K562 (cell line): ENCODE results near the gene HLA-DPA1. TPM values are rescaled to one million over a fixed set of nuclear protein-coding genes. Genes with fewer than 3 reads are reported as not detected.
A peak's percentile ranks its signal among the peaks of the same experiment; 100 is the strongest.

Experiments
- ATF3 ChIP-seq, 2 experiments: fragments of 450-650 bp in 1 of 2; sonication (generic) in 1 of 2; formaldehyde crosslinking in 1 of 2; IDR thresholded peaks in 1 of 2; conservative IDR thresholded peaks in 1 of 2; 2 replicates each; pipeline versions ENCODE4 v1.6.1 to v1.8.1; 2016 to 2023; ENCODE audit warnings: mild to moderate bottlenecking in 2 of 2, moderate library complexity in 2 of 2, inconsistent platforms in 1 of 2, missing genetic modification reagents in 1 of 2
- ATF6 ChIP-seq: sonication (generic); formaldehyde crosslinking; IDR thresholded peaks from 2 replicates; pipeline ENCODE4 v1.4.0; 2020; ENCODE audit warnings: mild to moderate bottlenecking, missing genetic modification reagents
- CEBPB ChIP-seq: fragments of 450-650 bp; IDR thresholded peaks from 2 replicates; pipeline ENCODE4 v1.6.1; 2016; ENCODE audit warnings: missing genetic modification characterization, missing compliant biosample characterization
- CREM ChIP-seq: IDR thresholded peaks from 2 replicates; pipeline ENCODE4 v1.6.1; 2014; ENCODE audit warnings: antibody characterized with exemption, low read depth
- E2F5 ChIP-seq: sonication (generic); formaldehyde crosslinking; IDR thresholded peaks from 2 replicates; pipeline ENCODE4 v1.8.0; 2022; ENCODE audit warnings: mild to moderate bottlenecking, missing genetic modification reagents
- FOS ChIP-seq: IDR thresholded peaks from 3 replicates; pipeline ENCODE4 v1.6.1; 2011; ENCODE audit not compliant: insufficient read length; ENCODE audit errors: extremely low read depth
- GATA2 ChIP-seq: sonication (generic); formaldehyde crosslinking; IDR thresholded peaks from 2 replicates; pipeline ENCODE4 v1.4.0; 2020; ENCODE audit warnings: mild to moderate bottlenecking, missing genetic modification reagents
- HNRNPH1 ChIP-seq: fragments of 200-400 bp; formaldehyde crosslinking; optimal IDR thresholded peaks from 2 replicates; pipeline ENCODE3; 2017; ENCODE audit warnings: low read depth, mild to moderate bottlenecking, low read length, moderate library complexity
- LARP7 ChIP-seq: fragments of 450-650 bp; IDR thresholded peaks from 2 replicates; pipeline ENCODE4 v1.6.1; 2016
- MED1 ChIP-seq: sonication (generic); formaldehyde crosslinking; IDR thresholded peaks from 2 replicates; pipeline ENCODE4 v1.8.1; 2023; ENCODE audit warnings: missing genetic modification reagents, borderline replicate concordance
- MEIS2 ChIP-seq: fragments of 450-650 bp; IDR thresholded peaks from 2 replicates; pipeline ENCODE4 v1.6.1; 2014; ENCODE audit warnings: mild to moderate bottlenecking; ENCODE audit not compliant: partially characterized antibody
- NCOR1 ChIP-seq: fragments of 450-650 bp; IDR thresholded peaks from 2 replicates; pipeline ENCODE4 v1.6.1; 2016; ENCODE audit warnings: mild to moderate bottlenecking, moderate library complexity
- POLR3A ChIP-seq: IDR thresholded peaks from 2 replicates; pipeline ENCODE4 v1.6.1; 2011; ENCODE audit warnings: borderline replicate concordance, mild to moderate bottlenecking, moderate library complexity; ENCODE audit not compliant: insufficient read length, insufficient read depth; ENCODE audit errors: extremely low read depth
- RCOR1 ChIP-seq, 2 experiments: IDR thresholded peaks; 2 replicates each; pipeline ENCODE4 v1.6.1; 2012; ENCODE audit warnings: low read depth in 2 of 2, low read length in 2 of 2, borderline replicate concordance in 1 of 2, improper control_type of control experiment in 1 of 2
- SMAD2 ChIP-seq: fragments of 150-350 bp; IDR thresholded peaks from 2 replicates; pipeline ENCODE4 v1.6.1; 2014; ENCODE audit warnings: low read depth, mild to moderate bottlenecking, low read length
- ZNF197 ChIP-seq: fragments of 200-800 bp; sonication (Bioruptor generic); IDR thresholded peaks from 2 replicates; pipeline ENCODE4 v1.6.1; 2016; ENCODE audit warnings: low read depth, missing genetic modification characterization, missing compliant biosample characterization
- ZNF398 ChIP-seq: fragments of 250-450 bp; sonication (Bioruptor Pico); IDR thresholded peaks from 2 replicates; pipeline ENCODE4 v1.8.0; 2021; ENCODE audit warnings: moderate library complexity, mild to moderate bottlenecking, inconsistent platforms
- ZNF57 ChIP-seq: fragments of 450-650 bp; formaldehyde crosslinking; IDR thresholded peaks from 2 replicates; pipeline ENCODE4 v1.4.0; 2020; ENCODE audit warnings: mild to moderate bottlenecking, moderate library complexity
- ZNF766 ChIP-seq: fragments of 200-800 bp; sonication (Bioruptor generic); conservative IDR thresholded peaks from 2 replicates; pipeline ENCODE4 v1.6.1; 2016; ENCODE audit warnings: missing genetic modification characterization, missing compliant biosample characterization
- ZNF778 ChIP-seq: fragments of 450-650 bp; formaldehyde crosslinking; IDR thresholded peaks from 2 replicates; pipeline ENCODE4 v1.4.0; 2020; ENCODE audit warnings: mild to moderate bottlenecking, moderate library complexity
- polyA plus RNA-seq, 8 experiments: library from polyadenylated mRNA; depleted of rRNA in 4 of 8; stranded (reverse) in 5 of 8; unstranded in 3 of 8; fragments of >200 nt; fragmentation: Nextera tagmentation in 2 of 8; fragmentation: Illumina TruSeq in 1 of 8; extraction: Ambion mirVana in 2 of 8; extraction: Trizol in 1 of 8; gene quantifications; 2 replicates each; pipeline versions ENCODE4 v1.2.1 to v1.2.3, GENCODE V29; 2011 to 2014; ENCODE audit warnings: inconsistent platforms in 1 of 8, missing spikeins in 1 of 8
- total RNA-seq, 7 experiments: library from RNA; depleted of rRNA in 6 of 7; stranded (reverse); fragments of >200 nt in 6 of 7; fragmentation: Illumina TruSeq in 2 of 7; extraction: Trizol in 2 of 7; gene quantifications; 2 replicates each; pipeline versions ENCODE4 v1.2.1 to v1.2.3, GENCODE V29; 2011 to 2021; ENCODE audit warnings: low replicate concordance in 1 of 7

The HLA-DPA1 gene
- total and polyA plus RNA-seq, 9 of the 15 experiments (the other 6 are each of a cell fraction or from before 2014, with no cell fraction given), result 0.23 to 0.93 (median 0.55) TPM

- no peak for TF ChIP-seq ATF3 (IDR thresholded peaks at IDR 0.05)
- TF ChIP-seq ATF3 (CRISPR knock-in tag; conservative IDR thresholded peaks at IDR 0.05), result no peak
- no peak for TF ChIP-seq ZNF57
- TF ChIP-seq CREM, result peak; percentile 23; the same call in 1 of the 2 replicates
- 0 out of 2 replicates have a peak, but pooled peaks have one; percentile 38 for TF ChIP-seq ZNF197
- TF ChIP-seq POLR3A, result no peak
- no peak for TF ChIP-seq E2F5 (CRISPR knock-in tag)
- TF ChIP-seq ZNF778 (CRISPR knock-in tag), result no peak
- TF ChIP-seq ATF6 (CRISPR knock-in tag), result no peak
- no peak for TF ChIP-seq SMAD2
- TF ChIP-seq MED1 (CRISPR knock-in tag), result no peak
- TF ChIP-seq FOS, result peak; percentile 19
- peak; percentile 48; the same call in 1 of the 2 replicates for TF ChIP-seq CEBPB (tag)
- TF ChIP-seq MEIS2, result peak; percentile 5
- TF ChIP-seq ZNF766 (CRISPR knock-in tag), result 0 out of 2 replicates have a peak, but pooled peaks have one; percentile 36
- TF ChIP-seq ZNF398, result no peak
- TF ChIP-seq HNRNPH1, result no peak
- no peak for TF ChIP-seq GATA2
- TF ChIP-seq RCOR1 (IDR thresholded peaks at IDR 0.05; ENCODE audit: borderline replicate concordance in 1 of 2, low read depth in 2 of 2, low read length in 2 of 2), result no peak
- TF ChIP-seq LARP7, result no peak
- TF ChIP-seq NCOR1, result no peak
These were observed 11.5 kb downstream of the HLA-DPA1 start (continued) for GRCh38 chr6:33061987-33062386.
